ENCODE measurements around the gene PYM1. TPM values are rescaled to one million over a fixed set of nuclear protein-coding genes. Genes with fewer than 3 reads are reported as not detected.

Gene PYM1
- total and polyA plus RNA-seq, 2 of the 13 experiments (the other 11 are each of a cell fraction or from before 2014, with no cell fraction given): 44.0 to 51.8 TPM

DNA sequence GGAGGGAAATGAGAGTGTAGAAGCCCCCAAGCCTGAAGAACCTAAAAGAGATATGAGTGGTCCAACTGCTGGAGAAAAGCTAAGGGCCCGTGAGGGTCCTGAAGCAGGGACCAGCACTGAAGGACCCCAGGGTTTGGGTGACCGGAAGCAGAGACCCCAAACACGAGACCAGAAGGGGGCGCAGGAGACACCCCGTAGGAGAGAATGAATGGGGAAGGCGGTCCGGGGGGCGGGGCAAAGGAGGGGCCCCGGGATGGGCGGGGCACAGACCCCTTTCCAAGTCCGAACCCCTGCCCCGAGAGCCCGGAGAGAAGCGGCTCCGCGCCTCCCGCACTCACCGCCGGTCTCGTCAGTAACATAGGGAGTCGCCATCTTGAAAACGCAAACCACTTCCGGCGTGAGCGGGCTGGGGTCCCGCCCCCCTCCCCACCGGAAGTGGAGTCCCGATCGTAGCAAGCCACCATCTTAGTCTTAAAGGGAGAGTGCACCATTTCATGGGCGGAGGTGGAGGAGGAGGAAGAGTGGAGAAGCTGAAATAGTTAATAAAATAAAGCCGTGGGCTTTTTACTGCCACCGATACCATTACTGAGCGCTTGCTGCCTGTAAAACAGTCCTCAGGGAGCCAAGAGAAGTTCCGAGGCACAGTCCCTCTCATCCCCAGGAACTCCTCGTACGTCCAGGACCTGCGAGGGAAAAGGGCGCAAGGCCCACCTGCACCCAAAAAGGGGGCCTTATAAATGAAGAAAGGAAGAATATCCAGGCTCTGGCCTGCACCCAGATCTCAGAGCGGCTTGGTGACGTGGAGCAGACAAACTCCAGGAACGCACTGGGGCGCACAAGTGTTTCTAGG is 731 bp downstream of the PYM1 start (continued):
- TF ChIP-seq CHCHD3 (CRISPR knock-in tag; IDR thresholded peaks at IDR 0.05) (no peak), ZNF224 (CRISPR knock-in tag; IDR thresholded peaks at IDR 0.05) (no peak), MLLT10 (CRISPR knock-in tag; IDR thresholded peaks at IDR 0.05) (no peak), CHD4 (IDR thresholded peaks at IDR 0.05; ENCODE audit: borderline replicate concordance, low read length) (no peak), ZFAT (CRISPR knock-in tag; conservative IDR thresholded peaks at IDR 0.05) (no peak), ZNF572 (CRISPR knock-in tag; IDR thresholded peaks at IDR 0.05) (0 out of 2 replicates have a peak, but pooled peaks have one; percentile 19), ZNF883 (CRISPR knock-in tag; IDR thresholded peaks at IDR 0.05; ENCODE audit: not compliant biosample characterization) (no peak), GATAD2A (CRISPR knock-in tag; IDR thresholded peaks at IDR 0.05) (peak; percentile 61), HOXA3 (CRISPR knock-in tag; IDR thresholded peaks at IDR 0.05) (peak; percentile 98), IRF2 (CRISPR knock-in tag; IDR thresholded peaks at IDR 0.05) (no peak), FOXK1 (CRISPR knock-in tag; IDR thresholded peaks at IDR 0.05; ENCODE audit: borderline replicate concordance, low read depth) (0 out of 2 replicates have a peak, but pooled peaks have one; percentile 23), AGO1 (IDR thresholded peaks at IDR 0.05; ENCODE audit: low read depth, low read length, poor library complexity, severe bottlenecking) (no peak), FOXM1 (CRISPR knock-in tag; IDR thresholded peaks at IDR 0.05) (no peak), MXI1 (IDR thresholded peaks at IDR 0.05; ENCODE audit: borderline replicate concordance, low read depth, low read length) (peak; percentile 23; the same call in 1 of the 3 replicates), PITX1 (CRISPR knock-in tag; IDR thresholded peaks at IDR 0.05) (no peak), ZFP41 (CRISPR knock-in tag; IDR thresholded peaks at IDR 0.05; ENCODE audit: borderline replicate concordance) (no peak), ZSCAN9 (CRISPR knock-in tag; IDR thresholded peaks at IDR 0.05; ENCODE audit: borderline replicate concordance) (no peak), WIZ (CRISPR knock-in tag; IDR thresholded peaks at IDR 0.05) (no peak), PHF8 (CRISPR knock-in tag; IDR thresholded peaks at IDR 0.05) (peak; percentile 3; the same call in 1 of the 2 replicates), DNMT3B (CRISPR knock-in tag; conservative IDR thresholded peaks at IDR 0.05) (no peak)
- TF ChIP-seq, protein P1, sequence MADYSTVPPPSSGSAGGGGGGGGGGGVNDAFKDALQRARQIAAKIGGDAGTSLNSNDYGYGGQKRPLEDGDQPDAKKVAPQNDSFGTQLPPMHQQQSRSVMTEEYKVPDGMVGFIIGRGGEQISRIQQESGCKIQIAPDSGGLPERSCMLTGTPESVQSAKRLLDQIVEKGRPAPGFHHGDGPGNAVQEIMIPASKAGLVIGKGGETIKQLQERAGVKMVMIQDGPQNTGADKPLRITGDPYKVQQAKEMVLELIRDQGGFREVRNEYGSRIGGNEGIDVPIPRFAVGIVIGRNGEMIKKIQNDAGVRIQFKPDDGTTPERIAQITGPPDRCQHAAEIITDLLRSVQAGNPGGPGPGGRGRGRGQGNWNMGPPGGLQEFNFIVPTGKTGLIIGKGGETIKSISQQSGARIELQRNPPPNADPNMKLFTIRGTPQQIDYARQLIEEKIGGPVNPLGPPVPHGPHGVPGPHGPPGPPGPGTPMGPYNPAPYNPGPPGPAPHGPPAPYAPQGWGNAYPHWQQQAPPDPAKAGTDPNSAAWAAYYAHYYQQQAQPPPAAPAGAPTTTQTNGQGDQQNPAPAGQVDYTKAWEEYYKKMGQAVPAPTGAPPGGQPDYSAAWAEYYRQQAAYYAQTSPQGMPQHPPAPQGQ (CRISPR knock-in tag; IDR thresholded peaks at IDR 0.05; ENCODE audit: borderline replicate concordance): no peak
- TF ChIP-seq, protein P2, sequence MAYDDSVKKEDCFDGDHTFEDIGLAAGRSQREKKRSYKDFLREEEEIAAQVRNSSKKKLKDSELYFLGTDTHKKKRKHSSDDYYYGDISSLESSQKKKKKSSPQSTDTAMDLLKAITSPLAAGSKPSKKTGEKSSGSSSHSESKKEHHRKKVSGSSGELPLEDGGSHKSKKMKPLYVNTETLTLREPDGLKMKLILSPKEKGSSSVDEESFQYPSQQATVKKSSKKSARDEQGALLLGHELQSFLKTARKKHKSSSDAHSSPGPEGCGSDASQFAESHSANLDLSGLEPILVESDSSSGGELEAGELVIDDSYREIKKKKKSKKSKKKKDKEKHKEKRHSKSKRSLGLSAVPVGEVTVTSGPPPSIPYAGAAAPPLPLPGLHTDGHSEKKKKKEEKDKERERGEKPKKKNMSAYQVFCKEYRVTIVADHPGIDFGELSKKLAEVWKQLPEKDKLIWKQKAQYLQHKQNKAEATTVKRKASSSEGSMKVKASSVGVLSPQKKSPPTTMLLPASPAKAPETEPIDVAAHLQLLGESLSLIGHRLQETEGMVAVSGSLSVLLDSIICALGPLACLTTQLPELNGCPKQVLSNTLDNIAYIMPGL (CRISPR knock-in tag; IDR thresholded peaks at IDR 0.05; ENCODE audit: borderline replicate concordance in 1 of 2, low read depth in 1 of 2): peak; percentile 33 to 41; a peak in 2 of 4 replicates
- TF ChIP-seq, protein P3, sequence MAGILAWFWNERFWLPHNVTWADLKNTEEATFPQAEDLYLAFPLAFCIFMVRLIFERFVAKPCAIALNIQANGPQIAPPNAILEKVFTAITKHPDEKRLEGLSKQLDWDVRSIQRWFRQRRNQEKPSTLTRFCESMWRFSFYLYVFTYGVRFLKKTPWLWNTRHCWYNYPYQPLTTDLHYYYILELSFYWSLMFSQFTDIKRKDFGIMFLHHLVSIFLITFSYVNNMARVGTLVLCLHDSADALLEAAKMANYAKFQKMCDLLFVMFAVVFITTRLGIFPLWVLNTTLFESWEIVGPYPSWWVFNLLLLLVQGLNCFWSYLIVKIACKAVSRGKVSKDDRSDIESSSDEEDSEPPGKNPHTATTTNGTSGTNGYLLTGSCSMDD (CRISPR knock-in tag; IDR thresholded peaks at IDR 0.05): 0 out of 2 replicates have a peak, but pooled peaks have one; percentile 50

Measured in HepG2 (cell line).